SU-DHL-6 (cell line): ENCODE measurements around the gene RGS19.
"Not testable (repeated sequence)": the region's sequence is repeated elsewhere in the genome, so short reads cannot be mapped to it uniquely, and the experiment has no call there.

Experiments
- H2AFZ ChIP-seq: fragments of 200-600 bp; sonication (generic); 2 replicates; pipeline ENCODE4 v1.6.1; 2014; ENCODE audit warnings: low read depth, mild to moderate bottlenecking, moderate library complexity, mixed read lengths, antibody characterized with exemption, low read length; ENCODE audit not compliant: severe bottlenecking
- H3F3A ChIP-seq: fragments of 200-600 bp; shearing (Covaris generic); 2 replicates; pipeline ENCODE4 v1.6.0; 2016; ENCODE audit warnings: antibody characterized with exemption, mild to moderate bottlenecking; ENCODE audit not compliant: insufficient read depth
- H3K27ac ChIP-seq: fragments of 200-600 bp; sonication (generic); 2 replicates; pipeline ENCODE4 v1.5.1; 2016; ENCODE audit warnings: low read depth, mild to moderate bottlenecking, low read length, moderate library complexity, mixed read lengths
- H3K27me3 ChIP-seq: fragments of 200-600 bp; sonication (generic), shearing (Covaris generic); 2 replicates; pipeline ENCODE4 v1.6.0; 2014; ENCODE audit warnings: mild to moderate bottlenecking, low read length
- H3K36me3 ChIP-seq: fragments of 200-600 bp; sonication (generic); 2 replicates; pipeline ENCODE4 v1.6.1; 2014; ENCODE audit warnings: mild to moderate bottlenecking, low read length, mixed read lengths
- H3K4me2 ChIP-seq: fragments of 300-600, 200-600 bp; shearing (Covaris generic), sonication (generic); 2 replicates; pipeline ENCODE4 v1.6.0; 2014; ENCODE audit warnings: low read length, low read depth, mild to moderate bottlenecking; ENCODE audit not compliant: poor library complexity, severe bottlenecking
- H3K4me3 ChIP-seq: fragments of 200-600 bp; sonication (generic); 2 replicates; pipeline ENCODE4 v1.5.1; 2014; ENCODE audit warnings: antibody characterized with exemption, low read length, mild to moderate bottlenecking, mixed read lengths; ENCODE audit not compliant: insufficient read depth, poor library complexity, severe bottlenecking
- H3K79me2 ChIP-seq: fragments of 200-600 bp; sonication (generic); 2 replicates; pipeline ENCODE4 v1.6.1; 2014; ENCODE audit warnings: mild to moderate bottlenecking, low read length, moderate library complexity; ENCODE audit not compliant: insufficient read depth
- H3K9ac ChIP-seq: fragments of 200-600 bp; sonication (generic); 2 replicates; pipeline ENCODE4 v1.7.0; 2014; ENCODE audit warnings: mild to moderate bottlenecking, low read length
- H3K9me2 ChIP-seq: fragments of 200-600 bp; sonication (generic); replicated peaks from 2 replicates; pipeline ENCODE4 v1.6.1; 2014; ENCODE audit warnings: low read length; ENCODE audit not compliant: insufficient read depth
- H3K9me3 ChIP-seq: fragments of 200-600 bp; sonication (generic); 2 replicates; pipeline ENCODE4 v1.6.1; 2014; ENCODE audit warnings: low read length, mixed read lengths; ENCODE audit not compliant: insufficient read depth
- H4K20me1 ChIP-seq: fragments of 200-600 bp; sonication (generic); 2 replicates; pipeline ENCODE4 v1.6.1; 2014; ENCODE audit warnings: low read depth, mild to moderate bottlenecking, antibody characterized with exemption, low read length, moderate library complexity, mixed read lengths
- EZH2phosphoT487 ChIP-seq: fragments of 200-600 bp; sonication (generic), shearing (Covaris generic); conservative IDR thresholded peaks from 2 replicates; pipeline ENCODE4 v1.6.1; 2018; ENCODE audit warnings: mild to moderate bottlenecking, antibody characterized with exemption, low read length, moderate library complexity, mixed read lengths
- TF ChIP-seq, protein P1 (sequence below): fragments of 200-600 bp; sonication (generic); IDR thresholded peaks from one replicate; pipeline ENCODE4 v1.5.1; 2017; ENCODE audit warnings: antibody characterized with exemption, mild to moderate bottlenecking, low read length, moderate library complexity; ENCODE audit not compliant: insufficient read depth, poor library complexity, severe bottlenecking

RGS19 gene

GRCh38 chr20:64119681-64120341, 40.5 kb upstream of the RGS19 start:
- no peaks in the 10 kb centered on the region for H3K79me2 ChIP-seq
- H4K20me1 ChIP-seq = no peaks in the 10 kb centered on the region
- no peaks in the 10 kb centered on the region for H3K9me3 ChIP-seq
- no peaks in the 10 kb centered on the region for H3K9me2 ChIP-seq
- peak overlapping the region; percentile 32; the same call in 1 of the 2 replicates for H3K9ac ChIP-seq
- H3K36me3 ChIP-seq = no peaks in the 10 kb centered on the region
- H3K4me2 ChIP-seq = peak overlapping the region; percentile 29
- H3K27ac ChIP-seq = no peak overlapping the region
- no peaks in the 10 kb centered on the region for H3F3A ChIP-seq
- no peak overlapping the region for H3K4me3 ChIP-seq
- TF ChIP-seq EZH2phosphoT487 = no peak
- TF ChIP-seq, protein P1, sequence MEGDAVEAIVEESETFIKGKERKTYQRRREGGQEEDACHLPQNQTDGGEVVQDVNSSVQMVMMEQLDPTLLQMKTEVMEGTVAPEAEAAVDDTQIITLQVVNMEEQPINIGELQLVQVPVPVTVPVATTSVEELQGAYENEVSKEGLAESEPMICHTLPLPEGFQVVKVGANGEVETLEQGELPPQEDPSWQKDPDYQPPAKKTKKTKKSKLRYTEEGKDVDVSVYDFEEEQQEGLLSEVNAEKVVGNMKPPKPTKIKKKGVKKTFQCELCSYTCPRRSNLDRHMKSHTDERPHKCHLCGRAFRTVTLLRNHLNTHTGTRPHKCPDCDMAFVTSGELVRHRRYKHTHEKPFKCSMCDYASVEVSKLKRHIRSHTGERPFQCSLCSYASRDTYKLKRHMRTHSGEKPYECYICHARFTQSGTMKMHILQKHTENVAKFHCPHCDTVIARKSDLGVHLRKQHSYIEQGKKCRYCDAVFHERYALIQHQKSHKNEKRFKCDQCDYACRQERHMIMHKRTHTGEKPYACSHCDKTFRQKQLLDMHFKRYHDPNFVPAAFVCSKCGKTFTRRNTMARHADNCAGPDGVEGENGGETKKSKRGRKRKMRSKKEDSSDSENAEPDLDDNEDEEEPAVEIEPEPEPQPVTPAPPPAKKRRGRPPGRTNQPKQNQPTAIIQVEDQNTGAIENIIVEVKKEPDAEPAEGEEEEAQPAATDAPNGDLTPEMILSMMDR = no peak
- peak overlapping the region; percentile 78 for H2AFZ ChIP-seq
- H3K27me3 ChIP-seq = no peaks in the 10 kb centered on the region

GRCh38 chr20:64119301-64119680, 40.0 kb upstream of the RGS19 start:
- Histone ChIP-seq H3K4me2 (no peak overlapping the region), H3K9ac (no peak overlapping the region), H4K20me1 (no peaks in the 10 kb centered on the region), H2AFZ (no peak overlapping the region), H3K9me2 (no peaks in the 10 kb centered on the region), H3K27me3 (no peaks in the 10 kb centered on the region), H3K79me2 (no peaks in the 10 kb centered on the region), H3K27ac (no peak overlapping the region), H3K9me3 (no peaks in the 10 kb centered on the region), H3K36me3 (no peaks in the 10 kb centered on the region), H3F3A (no peaks in the 10 kb centered on the region), H3K4me3 (no peak overlapping the region)
- TF ChIP-seq, protein P1 = no peak
- no peak for TF ChIP-seq EZH2phosphoT487

DNA sequence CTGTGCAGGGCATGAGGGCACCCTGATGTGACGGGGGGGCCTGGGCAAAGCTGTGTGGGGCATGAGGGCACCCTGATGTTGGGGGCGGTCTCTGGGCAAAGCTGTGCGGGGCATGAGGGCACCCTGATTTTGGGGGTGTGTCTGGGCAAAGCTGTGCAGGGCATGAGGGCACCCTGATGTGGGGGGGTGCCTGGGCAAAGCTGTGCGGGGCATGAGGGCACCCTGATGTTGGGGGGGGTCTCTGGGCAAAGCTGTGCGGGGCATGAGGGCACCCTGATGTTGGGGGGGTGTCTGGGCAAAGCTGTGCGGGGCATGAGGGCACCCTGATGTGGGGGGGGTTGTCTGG, 38.1 kb upstream of the RGS19 start:
- H2AFZ ChIP-seq, H3K9ac ChIP-seq, H3K4me2 ChIP-seq, H3K27ac ChIP-seq, H3F3A ChIP-seq, H3K27me3 ChIP-seq, H3K4me3 ChIP-seq, H3K9me3 ChIP-seq, H3K36me3 ChIP-seq, H3K79me2 ChIP-seq, H3K9me2 ChIP-seq, H4K20me1 ChIP-seq: not testable (repeated sequence)

DNA sequence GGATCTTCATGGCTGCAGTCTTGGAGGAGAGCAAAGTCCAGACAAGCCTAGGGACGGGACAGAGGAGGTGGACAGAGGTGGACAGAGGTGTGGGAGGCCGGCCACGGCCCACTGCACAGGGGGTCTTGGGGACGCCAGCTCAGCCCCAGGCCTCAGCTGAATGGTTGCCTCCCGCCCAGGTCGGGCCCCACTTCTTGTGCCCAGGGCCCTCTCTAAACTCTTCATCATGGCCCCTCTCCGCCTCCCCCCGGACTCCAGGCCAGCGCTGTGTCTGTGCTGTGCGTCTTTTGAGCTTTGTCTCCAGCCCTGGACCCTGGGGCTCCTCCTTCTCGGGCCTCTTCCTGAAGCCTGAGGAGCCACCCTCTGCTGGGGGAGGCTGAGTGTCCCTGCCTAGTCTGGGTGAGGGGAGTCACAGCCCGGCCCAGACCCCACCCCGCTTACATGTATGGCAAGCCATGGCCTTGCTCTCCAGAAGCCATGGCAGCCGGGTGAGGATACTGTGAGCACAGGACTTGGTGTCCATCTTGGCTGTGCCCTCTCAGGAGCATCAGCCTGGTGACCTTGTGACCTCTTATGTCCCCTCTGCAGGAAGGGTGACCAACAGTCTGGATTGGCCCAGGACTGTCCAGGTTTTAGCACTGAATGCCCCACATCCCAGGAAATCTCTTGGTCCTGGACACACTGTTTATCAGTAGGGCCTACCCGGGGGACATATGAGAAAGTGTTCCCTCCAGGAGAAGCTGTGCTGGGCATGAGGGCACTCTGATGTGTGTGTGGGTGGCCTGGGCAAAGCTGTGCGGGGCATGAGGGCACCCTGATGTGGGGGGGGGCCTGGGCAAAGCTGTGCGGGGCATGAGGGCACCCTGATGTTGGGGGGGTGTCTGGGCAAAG, 37.5 kb upstream of the RGS19 start:
- no peaks in the 10 kb centered on the region for H3K9me2 ChIP-seq
- no peaks in the 10 kb centered on the region for H3K9me3 ChIP-seq
- no peaks in the 10 kb centered on the region for H3F3A ChIP-seq
- H2AFZ ChIP-seq = no peak overlapping the region
- H4K20me1 ChIP-seq = no peaks in the 10 kb centered on the region
- no peak for TF ChIP-seq EZH2phosphoT487
- TF ChIP-seq, protein P1 = no peak
- no peaks in the 10 kb centered on the region for H3K36me3 ChIP-seq
- H3K27me3 ChIP-seq = no peaks in the 10 kb centered on the region
- H3K79me2 ChIP-seq = no peaks in the 10 kb centered on the region
- H3K4me3 ChIP-seq = no peak overlapping the region
- no peak overlapping the region for H3K27ac ChIP-seq
- H3K9ac ChIP-seq = no peak overlapping the region
- H3K4me2 ChIP-seq = no peak overlapping the region
